NB4 (cell line): ENCODE data around the gene RBM5.

ENCODE experiments used
- DNase-seq: peaks from one replicate; pipeline ENCODE4 v3.0.0; 2010; ENCODE audit warnings: low read depth
- H3K4me3 ChIP-seq: one replicate; pipeline ENCODE4 v1.5.1; 2011; ENCODE audit warnings: mild to moderate bottlenecking, low read depth, low read length, moderate library complexity
- CTCF ChIP-seq: IDR thresholded peaks from one replicate; pipeline ENCODE4 v1.5.1; 2012; ENCODE audit warnings: low read depth, low read length
- MAX ChIP-seq: IDR thresholded peaks from 2 replicates; pipeline ENCODE4 v1.6.1; 2011; ENCODE audit warnings: low read depth, low read length
- MYC ChIP-seq: IDR thresholded peaks from 2 replicates; pipeline ENCODE4 v1.6.1; 2011; ENCODE audit warnings: low read depth, low read length
- POLR2A ChIP-seq: IDR thresholded peaks from 2 replicates; pipeline ENCODE4 v1.6.1; 2011; ENCODE audit warnings: mild to moderate bottlenecking; ENCODE audit not compliant: insufficient read length; ENCODE audit errors: extremely low read depth

Gene RBM5

GRCh38 chr3:50147447-50147846, 58.7 kb downstream of the RBM5 start:
- no peak overlapping the region for H3K4me3 ChIP-seq
- no peak for DNase-seq
- TF ChIP-seq CTCF (no peak), MYC (no peak), MAX (no peak), POLR2A (no peak)

- no peak overlapping the region for H3K4me3 ChIP-seq
- no peak for TF ChIP-seq POLR2A
- TF ChIP-seq MYC, result no peak
- TF ChIP-seq MAX, result no peak
- TF ChIP-seq CTCF, result no peak
- no peak for DNase-seq
Measured at GRCh38 chr3:50147861-50148260, 59.1 kb downstream of the RBM5 start.

GRCh38 chr3:50150404-50150750, 61.7 kb downstream of the RBM5 start:
- TF ChIP-seq MYC, result no peak
- no peak for DNase-seq
- no peak overlapping the region for H3K4me3 ChIP-seq

- no peak overlapping the region for H3K4me3 ChIP-seq
- no peak for DNase-seq
- no peak for TF ChIP-seq CTCF
- TF ChIP-seq POLR2A, result no peak
- TF ChIP-seq MAX, result no peak
- no peak for TF ChIP-seq MYC
Measured at GRCh38 chr3:50150863-50151686, 62.4 kb downstream of the RBM5 start.

- DNase-seq, result no peak
- TF ChIP-seq POLR2A (no peak), CTCF (no peak), MYC (no peak), MAX (no peak)
- H3K4me3 ChIP-seq, result no peak overlapping the region
Measured at GRCh38 chr3:50151728-50152127, 63.0 kb downstream of the RBM5 start.

GRCh38 chr3:50153782-50154475, 65.2 kb downstream of the RBM5 start:
- no peak for DNase-seq
- H3K4me3 ChIP-seq, result no peak overlapping the region
- TF ChIP-seq CTCF, result no peak
- TF ChIP-seq MYC, result no peak
- no peak for TF ChIP-seq MAX
- TF ChIP-seq POLR2A, result no peak
